Esophagus muscularis mucosa (tissue), 4 donors: Measurements from ENCODE around the gene PURA.

Experiments used
- CTCF ChIP-seq, 3 experiments: fragments of 200-600 bp in 2 of 3; fragments of 450-650 bp in 1 of 3; sonication (generic) in 2 of 3; IDR thresholded peaks; one replicate each; pipeline ENCODE4 v1.5.1; 2017 to 2019; ENCODE audit warnings: antibody characterized with exemption in 3 of 3, mild to moderate bottlenecking in 2 of 3, moderate library complexity in 1 of 3
- EP300 ChIP-seq: sonication (generic); formaldehyde crosslinking; IDR thresholded peaks from one replicate; pipeline ENCODE4 v1.6.1; 2017; ENCODE audit warnings: antibody characterized with exemption
- POLR2AphosphoS5 ChIP-seq, 2 donors: sonication (generic); formaldehyde crosslinking; IDR thresholded peaks; one replicate each; pipeline ENCODE4 v1.6.1; 2017; ENCODE audit warnings: antibody characterized with exemption in 2 of 2

GRCh38 chr5:140146523-140146842 is 32.6 kb downstream of the PURA start:
- no peak for TF ChIP-seq EP300
- no peak for TF ChIP-seq CTCF (IDR thresholded peaks at IDR 0.05)
- no peak for TF ChIP-seq POLR2AphosphoS5 (IDR thresholded peaks at IDR 0.05)
